ENCODE results near the gene ISLR. TPM values are rescaled to one million over a fixed set of nuclear protein-coding genes. Genes with fewer than 3 reads are reported as not detected.
A peak's percentile ranks its signal among the peaks of the same experiment; 100 is the strongest.

The ISLR gene
- total and polyA plus RNA-seq, 4 donors, result 2.4 to 4.2 (median 3.5) TPM

DNA sequence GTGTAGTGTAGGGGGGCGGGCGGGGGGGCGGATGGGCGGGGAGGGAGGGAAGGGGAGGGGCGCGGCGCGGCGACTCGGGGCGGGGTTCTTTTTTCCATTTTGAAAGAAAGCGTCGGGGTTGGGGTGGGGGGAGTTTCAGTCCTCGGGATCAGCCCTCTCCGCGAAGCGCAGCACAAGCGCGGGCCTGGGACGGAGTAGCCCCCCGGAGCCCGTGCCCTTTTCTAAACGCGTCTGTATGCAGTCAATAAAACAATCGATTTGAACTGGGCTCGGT lies 37.0 kb upstream of the ISLR start:
- H3K4me1 ChIP-seq (ENCODE audit: control insufficient read depth in 4 of 4, insufficient read depth in 4 of 4, low read length in 3 of 4), result peaks cover 15 to 41% (median 22%) of the 10 kb centered on the region in 4 donors
- no peak for TF ChIP-seq NR2F2 (IDR thresholded peaks at IDR 0.05)
- no peak for TF ChIP-seq SP1 (IDR thresholded peaks at IDR 0.05)
- no peak for TF ChIP-seq FOXA2 (IDR thresholded peaks at IDR 0.05)
- TF ChIP-seq CTCF (IDR thresholded peaks at IDR 0.05; ENCODE audit: low read depth, low read length, missing input control), result no peak
- TF ChIP-seq EGR1 (IDR thresholded peaks at IDR 0.05; ENCODE audit: low read depth in 2 of 2), result no peak
- no peak for TF ChIP-seq YY1 (IDR thresholded peaks at IDR 0.05)
- no peak for TF ChIP-seq JUND (IDR thresholded peaks at IDR 0.05)
- TF ChIP-seq RXRA (IDR thresholded peaks at IDR 0.05), result no peak
- TF ChIP-seq, protein P1, sequence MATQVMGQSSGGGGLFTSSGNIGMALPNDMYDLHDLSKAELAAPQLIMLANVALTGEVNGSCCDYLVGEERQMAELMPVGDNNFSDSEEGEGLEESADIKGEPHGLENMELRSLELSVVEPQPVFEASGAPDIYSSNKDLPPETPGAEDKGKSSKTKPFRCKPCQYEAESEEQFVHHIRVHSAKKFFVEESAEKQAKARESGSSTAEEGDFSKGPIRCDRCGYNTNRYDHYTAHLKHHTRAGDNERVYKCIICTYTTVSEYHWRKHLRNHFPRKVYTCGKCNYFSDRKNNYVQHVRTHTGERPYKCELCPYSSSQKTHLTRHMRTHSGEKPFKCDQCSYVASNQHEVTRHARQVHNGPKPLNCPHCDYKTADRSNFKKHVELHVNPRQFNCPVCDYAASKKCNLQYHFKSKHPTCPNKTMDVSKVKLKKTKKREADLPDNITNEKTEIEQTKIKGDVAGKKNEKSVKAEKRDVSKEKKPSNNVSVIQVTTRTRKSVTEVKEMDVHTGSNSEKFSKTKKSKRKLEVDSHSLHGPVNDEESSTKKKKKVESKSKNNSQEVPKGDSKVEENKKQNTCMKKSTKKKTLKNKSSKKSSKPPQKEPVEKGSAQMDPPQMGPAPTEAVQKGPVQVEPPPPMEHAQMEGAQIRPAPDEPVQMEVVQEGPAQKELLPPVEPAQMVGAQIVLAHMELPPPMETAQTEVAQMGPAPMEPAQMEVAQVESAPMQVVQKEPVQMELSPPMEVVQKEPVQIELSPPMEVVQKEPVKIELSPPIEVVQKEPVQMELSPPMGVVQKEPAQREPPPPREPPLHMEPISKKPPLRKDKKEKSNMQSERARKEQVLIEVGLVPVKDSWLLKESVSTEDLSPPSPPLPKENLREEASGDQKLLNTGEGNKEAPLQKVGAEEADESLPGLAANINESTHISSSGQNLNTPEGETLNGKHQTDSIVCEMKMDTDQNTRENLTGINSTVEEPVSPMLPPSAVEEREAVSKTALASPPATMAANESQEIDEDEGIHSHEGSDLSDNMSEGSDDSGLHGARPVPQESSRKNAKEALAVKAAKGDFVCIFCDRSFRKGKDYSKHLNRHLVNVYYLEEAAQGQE (IDR thresholded peaks at IDR 0.05), result no peak
- TF ChIP-seq TAF1 (conservative IDR thresholded peaks at IDR 0.05), result no peak
- no peak for TF ChIP-seq ATF3 (IDR thresholded peaks at IDR 0.05)
- no peak for TF ChIP-seq FOXA1 (IDR thresholded peaks at IDR 0.05)
- no peak for TF ChIP-seq HNF4A (conservative IDR thresholded peaks at IDR 0.05)
- H3K9ac ChIP-seq (ENCODE audit: low read depth in 1 of 2, low read length in 2 of 2), result no peak overlapping the region
- peak overlapping the region in 1 of 3 donors; percentile 46 for H3K4me3 ChIP-seq (ENCODE audit: low read depth in 1 of 3, low read length in 3 of 3)
- 3% methylated on average over 26 of the region's 26 CpGs for WGBS
- peaks cover 0 to 3% (median 0%) of the 10 kb centered on the region in 4 donors for H3K9me3 ChIP-seq (ENCODE audit: control insufficient read depth in 4 of 4, low read length in 3 of 4)
- H3K27ac ChIP-seq (ENCODE audit: low read depth in 1 of 2, low read length in 2 of 2), result no peak overlapping the region
- H3K27me3 ChIP-seq (ENCODE audit: control insufficient read depth in 4 of 4, insufficient read depth in 4 of 4, low read length in 3 of 4), result peaks cover 12 to 17% (median 15%) of the 10 kb centered on the region in 4 donors
- DNase-seq (ENCODE audit: low spot score), result no peak
- no peaks in the 10 kb centered on the region for H3K36me3 ChIP-seq (ENCODE audit: control insufficient read depth in 4 of 4, insufficient read depth in 3 of 4, low read depth in 1 of 4, low read length in 3 of 4)

GRCh38 chr15:74136814-74137536 lies 36.5 kb upstream of the ISLR start:
- Histone ChIP-seq H3K36me3 (ENCODE audit: control insufficient read depth in 4 of 4, insufficient read depth in 3 of 4, low read depth in 1 of 4, low read length in 3 of 4) (no peaks in the 10 kb centered on the region), H3K9me3 (ENCODE audit: control insufficient read depth in 4 of 4, low read length in 3 of 4) (peaks cover 0 to 3% (median 0%) of the 10 kb centered on the region in 4 donors), H3K27me3 (ENCODE audit: control insufficient read depth in 4 of 4, insufficient read depth in 4 of 4, low read length in 3 of 4) (peaks cover 8 to 17% (median 13%) of the 10 kb centered on the region in 4 donors), H3K4me1 (ENCODE audit: control insufficient read depth in 4 of 4, insufficient read depth in 4 of 4, low read length in 3 of 4) (peaks cover 15 to 41% (median 22%) of the 10 kb centered on the region in 4 donors), H3K9ac (ENCODE audit: low read depth in 1 of 2, low read length in 2 of 2) (no peak overlapping the region), H3K27ac (ENCODE audit: low read depth in 1 of 2, low read length in 2 of 2) (no peak overlapping the region), H3K4me3 (ENCODE audit: low read depth in 1 of 3, low read length in 3 of 3) (peak overlapping the region in 1 of 3 donors; percentile 46)
- no peak for TF ChIP-seq JUND (IDR thresholded peaks at IDR 0.05)
- 20% methylated on average over 18 of the region's 18 CpGs for WGBS
- no peak for DNase-seq (ENCODE audit: low spot score)

DNA sequence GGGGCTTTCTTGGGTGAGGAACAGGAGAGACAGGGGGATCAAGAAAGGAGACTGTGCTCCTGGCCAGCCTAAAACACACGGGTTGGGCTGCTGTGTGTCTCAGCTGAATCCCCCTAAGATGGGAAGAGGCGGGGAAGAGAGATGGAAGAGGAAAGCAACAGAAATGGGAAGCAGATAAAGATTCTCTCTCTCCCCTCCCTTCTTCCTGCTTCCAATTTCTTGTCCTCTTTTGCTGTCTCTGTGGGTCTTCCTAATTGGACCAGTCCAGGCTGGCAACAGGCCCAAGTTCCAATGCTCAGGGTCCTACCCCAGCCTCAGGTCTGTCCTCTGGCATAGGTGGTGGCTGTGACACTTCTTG lies 36.0 kb upstream of the ISLR start:
- peaks cover 5 to 15% (median 12%) of the 10 kb centered on the region in 4 donors for H3K27me3 ChIP-seq (ENCODE audit: control insufficient read depth in 4 of 4, insufficient read depth in 4 of 4, low read length in 3 of 4)
- H3K4me3 ChIP-seq (ENCODE audit: low read depth in 1 of 3, low read length in 3 of 3), result no peak overlapping the region
- 72% methylated on average over 2 of the region's 2 CpGs for WGBS
- no peak overlapping the region for H3K27ac ChIP-seq (ENCODE audit: low read depth in 1 of 2, low read length in 2 of 2)
- peaks cover 0 to 3% (median 0%) of the 10 kb centered on the region in 4 donors for H3K9me3 ChIP-seq (ENCODE audit: control insufficient read depth in 4 of 4, low read length in 3 of 4)
- H3K4me1 ChIP-seq (ENCODE audit: control insufficient read depth in 4 of 4, insufficient read depth in 4 of 4, low read length in 3 of 4), result peaks cover 14 to 37% (median 22%) of the 10 kb centered on the region in 4 donors
- TF ChIP-seq HNF4A (conservative IDR thresholded peaks at IDR 0.05), result no peak
- no peak for TF ChIP-seq HNF4G (IDR thresholded peaks at IDR 0.05)
- no peak for TF ChIP-seq EGR1 (IDR thresholded peaks at IDR 0.05; ENCODE audit: low read depth in 2 of 2)
- DNase-seq (ENCODE audit: low spot score), result no peak
- H3K9ac ChIP-seq (ENCODE audit: low read depth in 1 of 2, low read length in 2 of 2), result no peak overlapping the region
- H3K36me3 ChIP-seq (ENCODE audit: control insufficient read depth in 4 of 4, insufficient read depth in 3 of 4, low read depth in 1 of 4, low read length in 3 of 4), result no peaks in the 10 kb centered on the region
